Bronchial epithelial cell (primary cell): ENCODE data around the gene TANK. TPM values are rescaled to one million over a fixed set of nuclear protein-coding genes. Genes with fewer than 3 reads are reported as not detected.
"Not testable (repeated sequence)": the region's sequence is repeated elsewhere in the genome, so short reads cannot be mapped to it uniquely, and the experiment has no call there.

Experiments used
- DNase-seq: peaks from one replicate; pipeline ENCODE4 v3.0.0-alpha.2; 2010; ENCODE audit warnings: low read depth
- FAIRE-seq: peaks from 2 replicates; lab custom pipeline; 2011; peaks lifted over from hg19 to GRCh38; lab: Jason Lieb, UNC
- H3K27me3 ChIP-seq: 2 replicates; pipeline ENCODE4 v1.5.1; 2011; ENCODE audit warnings: low read length; ENCODE audit not compliant: control insufficient read depth, insufficient read depth
- H3K36me3 ChIP-seq: 2 replicates; pipeline ENCODE4 v1.5.1; 2011; ENCODE audit warnings: low read length; ENCODE audit not compliant: control insufficient read depth, insufficient read depth
- H3K4me3 ChIP-seq: 2 replicates; pipeline ENCODE4 v1.5.1; 2011; ENCODE audit warnings: mild to moderate bottlenecking, low read depth, low read length, control low read depth
- total RNA-seq: library from RNA; depleted of rRNA; stranded (reverse); fragments of >200 nt; gene quantifications from 2 replicates; pipeline ENCODE4 v1.2.1, GENCODE V29; 2014
- TF ChIP-seq, protein P1 (sequence below): IDR thresholded peaks from 2 replicates; pipeline ENCODE4 v1.5.1; 2011; ENCODE audit warnings: mild to moderate bottlenecking, moderate library complexity, low read length, control low read depth, inconsistent platforms; ENCODE audit not compliant: insufficient read depth, severe bottlenecking

The TANK gene
- total RNA-seq, 1 donor from 2014 or later, result 43.2 TPM

DNA sequence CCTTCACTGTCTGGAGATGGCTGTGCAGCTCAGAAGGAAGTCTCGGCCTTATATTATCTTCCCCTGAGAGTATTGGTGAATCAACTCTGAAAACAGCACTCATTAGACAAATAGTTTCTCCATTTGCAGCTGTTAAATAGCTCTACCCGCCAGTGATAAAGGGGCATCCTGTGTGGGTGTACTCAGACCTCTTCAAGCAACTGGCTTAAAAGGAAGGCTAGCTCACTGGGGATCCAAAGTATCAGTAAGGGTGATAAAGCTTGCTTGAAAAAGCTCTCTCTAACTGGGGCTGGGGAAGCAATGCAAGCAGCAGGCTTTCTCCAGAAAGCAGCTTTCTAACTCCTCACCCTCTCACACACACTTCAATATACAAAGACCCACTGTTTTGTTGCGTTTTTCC is 83.1 kb downstream of the TANK start:
- Histone ChIP-seq H3K4me3 (no peak overlapping the region), H3K27me3 (no peaks in the 10 kb centered on the region), H3K36me3 (no peaks in the 10 kb centered on the region)
- FAIRE-seq (no peak), DNase-seq (no peak)
- TF ChIP-seq, protein P1, sequence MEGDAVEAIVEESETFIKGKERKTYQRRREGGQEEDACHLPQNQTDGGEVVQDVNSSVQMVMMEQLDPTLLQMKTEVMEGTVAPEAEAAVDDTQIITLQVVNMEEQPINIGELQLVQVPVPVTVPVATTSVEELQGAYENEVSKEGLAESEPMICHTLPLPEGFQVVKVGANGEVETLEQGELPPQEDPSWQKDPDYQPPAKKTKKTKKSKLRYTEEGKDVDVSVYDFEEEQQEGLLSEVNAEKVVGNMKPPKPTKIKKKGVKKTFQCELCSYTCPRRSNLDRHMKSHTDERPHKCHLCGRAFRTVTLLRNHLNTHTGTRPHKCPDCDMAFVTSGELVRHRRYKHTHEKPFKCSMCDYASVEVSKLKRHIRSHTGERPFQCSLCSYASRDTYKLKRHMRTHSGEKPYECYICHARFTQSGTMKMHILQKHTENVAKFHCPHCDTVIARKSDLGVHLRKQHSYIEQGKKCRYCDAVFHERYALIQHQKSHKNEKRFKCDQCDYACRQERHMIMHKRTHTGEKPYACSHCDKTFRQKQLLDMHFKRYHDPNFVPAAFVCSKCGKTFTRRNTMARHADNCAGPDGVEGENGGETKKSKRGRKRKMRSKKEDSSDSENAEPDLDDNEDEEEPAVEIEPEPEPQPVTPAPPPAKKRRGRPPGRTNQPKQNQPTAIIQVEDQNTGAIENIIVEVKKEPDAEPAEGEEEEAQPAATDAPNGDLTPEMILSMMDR, result no peak

DNA sequence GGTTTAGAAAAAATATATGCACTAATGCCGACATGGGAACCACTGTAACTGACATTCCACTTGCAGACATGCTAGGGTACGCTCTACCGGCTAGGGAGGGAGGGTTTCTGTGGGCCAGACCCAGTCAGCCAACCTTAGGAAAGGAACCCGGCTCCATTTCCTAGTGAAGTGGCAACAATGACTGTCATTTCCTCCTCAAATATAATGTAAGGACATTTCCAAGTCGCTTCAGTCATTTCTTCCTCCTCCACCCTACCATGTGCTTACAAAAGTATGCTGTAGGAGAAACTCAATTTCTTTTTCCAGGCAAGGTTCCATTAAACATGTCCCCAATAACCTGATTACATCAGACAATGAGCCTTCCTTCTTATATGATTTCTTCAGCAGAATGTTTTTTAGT is 83.7 kb downstream of the TANK start:
- TF ChIP-seq, protein P1, result no peak
- no peaks in the 10 kb centered on the region for H3K36me3 ChIP-seq
- DNase-seq (peak; percentile 13), FAIRE-seq (no peak)
- no peaks in the 10 kb centered on the region for H3K27me3 ChIP-seq
- H3K4me3 ChIP-seq, result peak overlapping the region; percentile 53

DNA sequence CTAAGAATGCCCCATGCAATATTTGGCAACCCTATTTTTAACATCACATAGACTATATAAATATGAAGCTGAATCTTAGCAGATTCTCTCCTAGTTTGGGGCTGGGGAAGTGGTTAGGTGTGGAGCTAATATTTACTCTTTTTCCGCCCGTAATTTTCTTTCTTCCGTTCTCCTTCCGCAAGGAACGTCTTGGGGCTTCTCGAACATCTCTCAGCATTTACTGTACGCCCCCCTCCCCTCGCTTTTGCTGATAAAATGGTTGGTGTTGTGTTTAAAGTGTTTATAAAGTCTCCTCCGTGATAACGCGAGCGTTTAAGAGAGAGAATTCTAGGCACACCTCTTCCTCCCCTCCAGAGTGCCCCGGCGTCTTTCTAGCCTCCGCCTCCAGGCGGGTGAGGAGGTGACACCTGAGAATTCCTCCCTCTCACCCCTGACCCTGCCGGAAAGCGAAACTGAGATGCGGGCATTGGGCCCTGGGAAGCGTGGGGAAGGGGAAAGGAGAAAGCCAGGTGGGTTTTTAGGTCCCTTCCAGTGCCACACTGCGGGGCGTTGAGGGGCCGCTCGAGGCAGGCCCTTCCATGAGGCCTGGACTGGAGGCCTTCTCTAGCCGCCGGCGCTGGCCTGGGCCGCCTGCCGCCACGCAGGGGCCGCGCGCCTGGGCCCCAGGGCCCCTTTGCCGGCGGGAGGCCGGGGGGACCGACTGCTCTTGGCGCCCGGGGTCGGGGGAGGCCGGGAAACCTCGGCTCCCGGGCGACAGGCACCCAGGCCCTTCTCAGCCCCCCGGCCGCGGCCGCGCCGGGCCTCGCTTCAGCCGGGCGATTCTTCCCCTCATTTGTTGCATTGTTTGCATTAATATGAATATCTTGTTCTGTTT is 84.4 kb downstream of the TANK start:
- peak; percentile 78 for DNase-seq
- not testable (repeated sequence) for FAIRE-seq

DNA sequence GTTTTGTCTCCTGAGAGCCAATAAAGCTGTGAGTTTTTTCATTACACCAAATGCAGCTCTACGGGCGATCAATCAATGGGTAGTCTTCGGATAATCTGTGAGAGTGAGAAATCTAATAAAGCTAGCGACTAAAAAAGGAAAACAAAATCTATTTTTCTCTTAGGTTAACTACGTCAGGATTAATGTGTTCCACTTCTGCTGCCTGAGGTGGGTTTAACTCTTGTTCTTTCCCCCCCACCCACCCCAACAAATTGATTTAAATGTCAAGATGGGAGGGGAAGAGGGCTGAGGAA is 85.0 kb downstream of the TANK start:
- H3K36me3 ChIP-seq, result no peaks in the 10 kb centered on the region
- DNase-seq, result no peak
- TF ChIP-seq, protein P1, result no peak
- H3K4me3 ChIP-seq, result peak overlapping the region; percentile 53
- no peak for FAIRE-seq
- H3K27me3 ChIP-seq, result no peaks in the 10 kb centered on the region

More for the DNA sequence above, 84.4 kb downstream of the TANK start:
- H3K27me3 ChIP-seq, H3K36me3 ChIP-seq: not testable (repeated sequence)
- H3K4me3 ChIP-seq, result peak overlapping the region; percentile 53

- Histone ChIP-seq H3K4me3 (peak overlapping the region; percentile 53), H3K36me3 (no peaks in the 10 kb centered on the region), H3K27me3 (no peaks in the 10 kb centered on the region)
- TF ChIP-seq, protein P1, result no peak
- no peak for DNase-seq
- no peak for FAIRE-seq
Observed at GRCh38 chr2:161245671-161246070, 85.4 kb downstream of the TANK start.

DNA sequence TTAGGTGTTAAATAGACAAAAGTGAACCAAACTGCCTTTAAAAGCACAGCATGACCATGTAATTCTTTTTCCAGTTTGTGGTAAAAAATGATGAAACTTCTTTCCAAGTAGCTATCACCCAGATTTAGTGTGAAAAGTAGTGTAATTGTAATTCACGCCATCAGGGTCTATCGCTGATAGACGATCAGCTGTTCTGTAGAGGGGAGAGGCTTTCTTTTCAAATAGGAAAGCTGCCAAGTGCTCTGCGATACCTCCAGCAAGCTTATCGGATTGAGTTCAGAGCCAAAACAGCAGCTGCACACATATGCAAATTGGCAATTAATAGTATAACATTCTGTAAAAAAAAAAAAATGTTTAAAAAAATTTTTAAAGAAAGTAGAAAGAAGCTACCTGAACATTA is 86.1 kb downstream of the TANK start:
- FAIRE-seq (no peak), DNase-seq (no peak)
- Histone ChIP-seq H3K27me3 (no peaks in the 10 kb centered on the region), H3K4me3 (no peak overlapping the region), H3K36me3 (no peaks in the 10 kb centered on the region)
- TF ChIP-seq, protein P1, result no peak
